Measurements from ENCODE around the gene PIK3R1.

The PIK3R1 gene

DNA sequence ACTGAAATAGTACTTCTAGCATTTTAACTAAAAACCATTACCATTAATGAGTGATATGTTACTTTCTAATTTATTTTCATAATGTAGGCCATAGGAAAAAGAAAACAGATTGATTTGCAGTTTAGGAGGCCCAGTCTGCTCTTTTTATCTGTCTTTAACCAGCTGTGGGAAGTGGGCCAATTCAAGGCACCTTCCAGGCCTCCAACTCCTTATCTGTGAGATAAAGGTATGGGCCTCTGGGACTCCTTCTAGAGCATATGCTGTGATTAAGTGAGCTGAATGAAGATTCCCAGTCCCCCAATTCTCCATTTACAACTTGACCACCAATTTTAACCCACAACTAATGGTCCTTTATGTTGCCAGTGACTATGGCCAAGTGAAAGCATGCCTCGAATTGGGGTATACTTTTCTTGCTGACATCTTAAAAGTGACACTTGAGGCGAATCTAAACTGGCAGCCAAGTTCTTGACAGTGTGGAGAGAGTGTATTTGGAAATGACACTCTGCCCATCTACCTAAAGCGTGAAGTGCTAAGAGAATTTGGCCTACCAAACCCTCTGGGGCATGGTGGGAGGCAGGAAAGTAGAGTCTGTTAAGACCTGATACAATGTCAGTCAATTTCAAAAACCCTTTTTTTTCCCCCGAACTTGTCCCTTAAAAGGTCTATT lies 88.3 kb downstream of the PIK3R1 start:
- H3K4me3 ChIP-seq (ENCODE audit: low read depth, low read length) = no peak overlapping the region
- TF ChIP-seq, protein P1, sequence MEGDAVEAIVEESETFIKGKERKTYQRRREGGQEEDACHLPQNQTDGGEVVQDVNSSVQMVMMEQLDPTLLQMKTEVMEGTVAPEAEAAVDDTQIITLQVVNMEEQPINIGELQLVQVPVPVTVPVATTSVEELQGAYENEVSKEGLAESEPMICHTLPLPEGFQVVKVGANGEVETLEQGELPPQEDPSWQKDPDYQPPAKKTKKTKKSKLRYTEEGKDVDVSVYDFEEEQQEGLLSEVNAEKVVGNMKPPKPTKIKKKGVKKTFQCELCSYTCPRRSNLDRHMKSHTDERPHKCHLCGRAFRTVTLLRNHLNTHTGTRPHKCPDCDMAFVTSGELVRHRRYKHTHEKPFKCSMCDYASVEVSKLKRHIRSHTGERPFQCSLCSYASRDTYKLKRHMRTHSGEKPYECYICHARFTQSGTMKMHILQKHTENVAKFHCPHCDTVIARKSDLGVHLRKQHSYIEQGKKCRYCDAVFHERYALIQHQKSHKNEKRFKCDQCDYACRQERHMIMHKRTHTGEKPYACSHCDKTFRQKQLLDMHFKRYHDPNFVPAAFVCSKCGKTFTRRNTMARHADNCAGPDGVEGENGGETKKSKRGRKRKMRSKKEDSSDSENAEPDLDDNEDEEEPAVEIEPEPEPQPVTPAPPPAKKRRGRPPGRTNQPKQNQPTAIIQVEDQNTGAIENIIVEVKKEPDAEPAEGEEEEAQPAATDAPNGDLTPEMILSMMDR (IDR thresholded peaks at IDR 0.05; ENCODE audit: insufficient read depth, low read depth, low read length, missing control alignments) = no peak
- no peak for DNase-seq (ENCODE audit: low read depth)

DNA sequence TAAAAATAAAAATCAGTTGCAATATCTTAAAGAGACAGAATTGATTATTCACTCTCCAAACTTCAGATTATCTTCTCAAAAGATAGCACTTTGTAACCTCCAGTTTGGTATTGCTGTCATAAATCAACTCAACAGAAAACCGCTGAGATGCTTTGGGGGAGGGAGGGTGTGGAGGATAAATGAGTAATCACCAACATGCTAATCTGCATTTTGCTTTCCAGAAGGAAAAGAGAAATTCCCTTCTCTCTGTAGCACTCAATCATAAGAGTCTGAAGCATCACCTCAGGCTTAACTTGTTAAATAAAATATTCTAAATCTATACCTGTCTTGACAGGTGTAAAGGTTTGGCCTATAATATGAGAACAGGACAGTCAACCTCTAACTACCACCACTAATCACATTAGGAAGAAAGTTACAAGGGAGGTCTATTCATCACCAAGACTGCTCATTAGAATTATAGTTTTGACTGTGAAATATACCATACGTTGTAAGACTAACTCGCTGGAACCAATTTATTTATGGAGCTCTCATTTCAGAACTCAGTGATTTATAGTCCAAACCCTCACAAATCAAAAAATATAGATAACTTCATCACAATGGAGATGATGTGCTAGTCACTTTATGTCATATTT lies 89.0 kb downstream of the PIK3R1 start:
- no peak for DNase-seq (ENCODE audit: low read depth)
- no peak overlapping the region for H3K4me3 ChIP-seq (ENCODE audit: low read depth, low read length)
- TF ChIP-seq, protein P1 (IDR thresholded peaks at IDR 0.05; ENCODE audit: insufficient read depth, low read depth, low read length, missing control alignments) = no peak

DNA sequence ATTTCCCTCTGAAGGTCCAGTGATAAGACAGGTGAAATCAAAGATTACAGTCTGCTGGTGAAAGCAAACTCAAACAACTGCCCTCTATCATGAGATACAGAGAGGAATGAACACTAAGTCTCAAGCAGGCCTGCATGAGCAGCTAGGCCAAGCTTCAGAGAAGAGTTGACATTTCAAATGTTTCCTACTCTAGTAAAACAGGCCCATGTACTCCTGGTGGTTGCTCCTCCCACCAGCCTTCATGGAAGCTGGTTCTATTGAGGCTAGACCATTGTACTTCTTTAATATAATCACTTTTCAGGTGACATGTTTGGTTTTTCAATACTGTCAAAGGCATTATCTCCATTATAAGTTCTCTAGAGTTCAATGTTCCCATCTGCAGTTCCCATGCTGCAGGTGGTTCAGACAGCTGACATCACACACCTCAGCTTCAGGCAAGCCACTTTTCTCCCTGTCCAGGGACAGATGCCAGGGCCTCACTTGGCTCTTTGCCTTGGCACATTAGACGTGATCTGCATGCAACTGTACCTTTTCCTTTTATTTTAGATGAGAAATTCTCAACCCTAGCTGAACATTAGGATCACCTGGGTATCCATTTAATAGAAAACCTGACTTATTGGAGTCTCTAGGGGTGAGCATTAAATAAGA lies 89.8 kb downstream of the PIK3R1 start:
- DNase-seq (ENCODE audit: low read depth) = no peak
- TF ChIP-seq, protein P1 (IDR thresholded peaks at IDR 0.05; ENCODE audit: insufficient read depth, low read depth, low read length, missing control alignments) = no peak
- H3K4me3 ChIP-seq (ENCODE audit: low read depth, low read length) = no peak overlapping the region

DNA sequence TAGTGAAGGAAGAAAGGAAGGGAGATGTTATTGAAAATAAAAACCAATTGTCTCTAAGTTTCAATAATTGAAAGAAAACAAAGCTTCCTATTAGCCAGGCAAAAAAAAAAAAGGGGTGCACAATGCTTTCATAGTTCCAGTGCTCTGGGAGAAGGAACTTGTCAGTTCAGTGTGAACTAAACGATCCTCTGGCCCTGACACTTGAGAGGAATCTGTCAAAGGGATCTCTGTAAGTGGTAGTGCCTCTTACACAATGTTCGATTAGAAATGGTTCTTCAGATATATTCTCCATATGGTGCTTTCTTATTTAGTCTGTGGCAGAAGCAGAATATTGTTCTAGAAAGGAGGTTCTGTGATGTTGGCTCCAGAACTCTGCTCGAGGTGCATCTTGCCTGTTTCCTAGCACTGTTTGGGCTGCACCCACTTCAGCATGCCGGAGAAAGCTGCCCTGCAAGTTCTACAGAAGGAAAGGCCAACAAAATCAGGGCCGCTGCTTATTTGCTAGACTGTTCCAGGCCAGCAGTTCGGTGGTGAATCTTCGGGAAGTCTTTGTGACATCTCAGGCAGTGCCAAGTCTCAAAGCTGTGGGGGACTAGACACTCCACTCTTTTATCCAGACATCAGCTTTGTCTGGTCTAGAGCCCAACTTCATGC lies 90.9 kb downstream of the PIK3R1 start:
- DNase-seq (ENCODE audit: low read depth) = no peak
- H3K4me3 ChIP-seq (ENCODE audit: low read depth, low read length) = no peak overlapping the region
- TF ChIP-seq, protein P1 (IDR thresholded peaks at IDR 0.05; ENCODE audit: insufficient read depth, low read depth, low read length, missing control alignments) = no peak

DNA sequence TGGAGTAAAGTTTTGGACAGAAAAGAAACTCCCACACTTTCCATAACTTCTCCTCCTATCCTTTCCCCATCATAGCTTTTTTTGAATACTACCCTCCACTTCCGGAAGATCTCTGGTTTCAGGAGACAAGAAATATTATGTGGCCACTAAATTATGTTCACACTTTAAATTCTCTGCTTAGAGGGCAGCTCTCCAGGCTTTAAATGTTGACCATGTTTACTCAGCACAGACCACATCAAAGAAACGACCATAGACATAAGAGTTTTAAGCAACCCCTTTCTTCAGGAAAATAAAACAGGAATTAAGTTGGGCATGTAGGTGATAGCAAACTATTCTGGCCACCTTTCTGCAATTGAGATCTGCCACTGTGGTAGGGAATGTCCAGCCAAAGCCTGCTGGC lies 97.8 kb downstream of the PIK3R1 start:
- H3K4me3 ChIP-seq (ENCODE audit: low read depth, low read length) = no peak overlapping the region
- TF ChIP-seq, protein P1 (IDR thresholded peaks at IDR 0.05; ENCODE audit: insufficient read depth, low read depth, low read length, missing control alignments) = no peak
- no peak for DNase-seq (ENCODE audit: low read depth)

DNA sequence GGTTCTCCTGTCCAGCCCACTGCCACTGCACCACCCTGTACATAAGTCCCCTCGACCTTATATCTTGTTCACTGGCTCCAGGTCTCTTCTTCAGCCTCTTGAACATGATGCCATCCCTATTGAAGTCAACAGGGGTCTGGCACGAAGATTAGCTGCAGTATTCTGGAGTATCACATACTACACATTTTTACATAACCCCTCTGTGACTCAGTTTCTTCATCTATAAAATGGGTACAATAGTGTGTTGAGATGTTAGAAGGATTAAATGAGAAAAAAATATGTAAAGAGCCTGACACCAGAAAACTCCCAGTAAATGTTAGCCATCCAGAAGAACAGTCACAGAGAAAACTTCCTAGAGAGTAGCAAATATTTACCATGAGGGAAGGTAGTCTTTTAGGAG lies 98.9 kb downstream of the PIK3R1 start:
- TF ChIP-seq, protein P1 (IDR thresholded peaks at IDR 0.05; ENCODE audit: insufficient read depth, low read depth, low read length, missing control alignments) = no peak
- DNase-seq (ENCODE audit: low read depth) = no peak
- no peak overlapping the region for H3K4me3 ChIP-seq (ENCODE audit: low read depth, low read length)
